HG03045 (cell line): ENCODE results near the gene SLC25A6.
A peak's percentile ranks its signal among the peaks of the same experiment; 100 is the strongest.
"Not testable (repeated sequence)": the region's sequence is repeated elsewhere in the genome, so short reads cannot be mapped to it uniquely, and the experiment has no call there.

Experiments
- ATAC-seq: cut with Tn5 transposase; IDR thresholded peaks from one replicate; pipeline ENCODE4 v1.9.1; 2021; ENCODE audit warnings: mild to moderate bottlenecking, moderate library complexity; ENCODE audit not compliant: unreplicated experiment

The SLC25A6 gene

GRCh38 chrX:1355131-1356046 is 36.5 kb downstream of the SLC25A6 start:
- ATAC-seq, result no peak

GRCh38 chrX:1354036-1355019 is 37.6 kb downstream of the SLC25A6 start:
- ATAC-seq, result no peak

GRCh38 chrX:1351981-1352714 is 39.8 kb downstream of the SLC25A6 start:
- no peak for ATAC-seq

- ATAC-seq, result not testable (repeated sequence)
Measured at GRCh38 chrX:1349606-1350005, 42.3 kb downstream of the SLC25A6 start.

- ATAC-seq, result no peak
Measured at GRCh38 chrX:1341545-1342184, 50.2 kb downstream of the SLC25A6 start.

GRCh38 chrX:1336948-1337779 is 54.7 kb downstream of the SLC25A6 start:
- ATAC-seq, result peak; percentile 35

- peak; percentile 56 for ATAC-seq
Measured at GRCh38 chrX:1336331-1336943, 55.5 kb downstream of the SLC25A6 start, which contains the start of gene IL3RA. Gene IL3RA, plus strand, starts transcription at chrX:1336785. Its CDS starts 4,981 bp downstream, at chrX:1341766.
